HG02763 (cell line): Measurements from ENCODE around the gene POLR3B.
"Not testable (repeated sequence)": the region's sequence is repeated elsewhere in the genome, so short reads cannot be mapped to it uniquely, and the experiment has no call there.

Experiments used
- ATAC-seq: cut with Tn5 transposase; IDR thresholded peaks from one replicate; pipeline ENCODE4 v1.9.1; 2021; ENCODE audit warnings: mild to moderate bottlenecking, moderate library complexity; ENCODE audit not compliant: unreplicated experiment

POLR3B gene

DNA sequence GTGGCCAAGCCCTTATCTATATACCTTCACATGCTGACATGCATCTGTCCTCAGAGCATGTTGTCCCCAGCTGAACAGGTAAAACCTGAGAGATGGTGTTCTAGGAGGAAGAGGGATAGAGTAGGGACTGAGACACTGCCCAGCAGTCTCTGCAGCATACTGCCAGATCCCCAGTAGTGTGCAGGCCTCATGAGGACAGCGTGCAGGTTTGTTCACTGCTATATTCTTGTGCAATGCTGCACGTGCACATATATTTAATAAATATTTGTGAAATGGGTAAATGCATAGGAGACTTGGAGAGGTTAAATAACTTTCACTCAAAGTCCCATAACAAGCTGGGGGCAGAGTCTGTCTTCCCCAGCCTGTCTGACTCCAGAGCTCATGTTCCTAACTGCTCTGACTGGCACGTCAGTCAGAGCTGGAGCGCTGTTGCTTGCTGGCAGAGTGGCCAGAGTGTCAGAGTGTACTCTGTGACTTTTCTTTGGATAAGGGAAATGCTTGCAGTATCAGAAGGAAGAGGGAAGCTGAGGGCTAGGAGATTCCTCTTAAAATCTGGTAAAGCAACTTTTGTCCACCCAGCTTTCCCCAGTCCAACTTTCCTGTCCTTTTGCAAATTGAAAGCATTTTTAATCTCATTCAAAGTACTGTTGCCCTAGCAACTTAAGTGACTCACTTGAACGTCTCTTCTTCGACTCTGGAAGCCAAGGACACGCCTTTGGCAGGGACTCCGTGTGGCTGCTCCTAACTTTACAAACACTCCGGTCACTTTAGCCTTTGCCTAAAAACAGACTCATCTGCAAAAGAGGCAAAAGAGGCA, 14.9 kb upstream of the POLR3B start:
- ATAC-seq: no peak

DNA sequence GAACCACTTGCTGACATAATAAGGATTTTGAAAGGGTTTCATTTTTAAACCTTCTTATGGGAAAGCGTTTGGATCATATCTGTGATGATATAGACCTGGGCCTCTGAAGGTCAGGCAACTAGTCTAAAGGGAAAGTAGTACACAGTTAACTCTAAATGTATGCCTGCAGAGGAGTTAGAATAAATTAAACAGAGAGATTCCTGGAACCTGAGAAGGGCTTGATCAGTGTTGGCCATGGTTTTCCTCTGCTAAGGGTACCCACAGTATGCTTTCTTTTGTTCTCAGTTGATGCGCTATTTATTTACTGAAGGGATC, 14.4 kb upstream of the POLR3B start:
- ATAC-seq: no peak

DNA sequence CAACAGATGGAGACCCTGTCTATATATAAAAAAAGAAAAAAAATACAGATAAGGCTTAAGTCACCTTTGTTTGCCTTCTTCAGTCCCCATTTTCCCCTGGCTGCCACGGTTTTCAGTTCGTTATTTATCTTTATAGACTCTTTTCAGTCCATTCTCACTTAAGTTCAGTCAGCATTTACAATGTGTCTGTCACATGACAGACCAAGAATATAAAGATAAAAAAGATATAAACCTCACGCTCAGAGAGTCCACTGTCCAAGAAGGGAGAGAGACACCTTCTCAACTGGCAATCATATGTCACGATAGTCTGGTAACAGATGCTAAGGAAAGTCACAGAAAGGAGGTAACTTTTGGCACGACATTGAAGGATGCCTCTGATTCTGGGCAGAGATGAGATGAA, 13.4 kb upstream of the POLR3B start:
- ATAC-seq: no peak

DNA sequence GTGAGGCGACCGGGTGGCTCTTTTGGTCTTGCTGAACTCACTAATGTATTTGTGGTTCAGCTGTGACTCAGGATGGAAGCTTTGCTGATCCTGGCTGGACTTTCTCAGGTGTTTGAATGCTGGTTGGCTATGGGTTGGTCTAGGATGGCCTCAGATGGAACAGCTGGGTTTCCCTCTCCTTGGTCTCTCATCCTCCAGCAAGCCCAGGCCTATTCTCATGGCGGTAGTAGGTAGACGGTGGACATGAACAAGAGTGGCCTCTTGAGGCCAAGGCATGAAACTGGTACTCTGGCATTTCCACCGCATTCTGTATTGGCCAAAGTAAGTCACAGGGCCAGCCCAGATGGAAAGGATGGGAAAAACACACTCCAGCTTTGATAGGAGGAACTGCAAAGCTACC, 11.8 kb upstream of the POLR3B start:
- ATAC-seq: no peak

DNA sequence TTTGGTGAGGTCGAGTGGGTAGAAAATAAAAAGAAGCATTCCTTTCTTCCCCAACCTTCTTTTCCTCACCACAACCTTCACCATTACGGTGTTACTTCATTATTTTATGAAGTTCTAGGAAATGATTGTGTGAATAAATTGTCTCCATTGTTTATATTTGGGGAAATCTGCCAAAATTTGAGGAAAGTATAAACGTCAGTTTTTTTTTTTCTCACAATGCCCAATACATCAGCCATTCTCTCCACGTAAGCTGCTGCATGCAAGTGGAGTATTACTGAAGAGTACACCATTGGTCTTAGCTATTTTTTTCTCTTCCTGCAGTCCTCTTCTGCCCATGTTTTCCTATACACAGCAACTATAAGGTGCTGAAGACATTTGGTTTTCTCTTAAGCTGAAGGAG, 9.1 kb upstream of the POLR3B start:
- ATAC-seq: no peak

DNA sequence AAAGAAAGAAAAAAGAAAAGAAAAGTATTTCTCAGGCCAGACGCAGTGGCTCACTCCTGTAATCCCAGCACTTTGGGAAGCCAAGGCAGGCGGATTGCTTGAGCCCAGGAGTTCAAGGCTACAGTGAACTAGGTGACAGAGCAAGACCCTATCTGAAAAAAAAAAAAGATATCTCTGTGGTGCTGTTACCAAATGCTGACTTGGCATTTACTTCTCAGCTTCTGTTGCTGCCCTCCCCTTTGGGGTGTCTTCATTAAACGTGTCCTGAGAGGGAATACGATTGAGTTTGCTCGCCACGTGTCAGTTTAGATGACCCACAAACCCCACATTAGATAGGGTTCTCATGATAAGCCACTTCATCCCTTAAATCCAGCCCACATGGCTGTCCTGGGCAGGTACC, 4.4 kb upstream of the POLR3B start:
- ATAC-seq: no peak

DNA sequence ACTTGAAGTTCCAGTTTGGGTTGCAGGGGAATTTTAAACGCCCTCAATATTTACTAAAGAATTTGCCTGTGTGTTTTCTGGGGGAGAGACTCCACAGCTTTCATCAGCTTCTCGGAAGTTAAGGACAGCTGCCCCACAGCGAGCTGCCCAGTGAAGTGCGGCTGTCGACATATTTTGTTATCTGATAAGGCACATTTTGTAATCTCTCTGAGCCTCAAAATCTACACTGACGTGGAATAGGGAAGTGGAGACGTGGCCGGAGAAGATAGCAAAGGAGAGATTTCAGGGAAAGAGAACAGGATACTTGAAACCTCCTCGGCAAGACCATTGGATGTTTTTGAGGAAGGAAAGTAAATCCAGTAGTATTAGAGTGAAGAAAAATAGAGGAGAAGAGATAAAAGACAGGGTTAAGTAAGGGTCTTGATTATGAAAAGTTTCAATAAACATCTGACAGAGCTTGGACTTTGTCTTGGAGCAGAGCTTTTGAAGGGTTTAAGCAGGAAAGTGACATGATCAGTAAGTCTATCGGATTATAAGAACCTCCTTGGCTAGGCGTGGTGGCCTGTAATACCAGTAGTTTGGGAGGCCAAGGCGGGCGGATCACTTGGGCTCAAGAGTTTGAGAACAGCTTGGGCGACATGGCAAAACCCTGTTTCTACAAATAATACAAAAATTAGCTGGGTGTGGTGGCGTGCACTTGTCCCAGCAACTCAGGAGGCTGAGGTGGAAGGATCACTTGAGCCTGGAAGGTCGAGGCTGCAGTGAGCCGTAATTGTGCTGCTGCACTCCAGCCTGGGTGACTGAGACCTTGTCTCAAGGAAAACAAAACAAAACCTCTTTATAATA, 1.1 kb downstream of the POLR3B start:
- ATAC-seq: peak; percentile 5

DNA sequence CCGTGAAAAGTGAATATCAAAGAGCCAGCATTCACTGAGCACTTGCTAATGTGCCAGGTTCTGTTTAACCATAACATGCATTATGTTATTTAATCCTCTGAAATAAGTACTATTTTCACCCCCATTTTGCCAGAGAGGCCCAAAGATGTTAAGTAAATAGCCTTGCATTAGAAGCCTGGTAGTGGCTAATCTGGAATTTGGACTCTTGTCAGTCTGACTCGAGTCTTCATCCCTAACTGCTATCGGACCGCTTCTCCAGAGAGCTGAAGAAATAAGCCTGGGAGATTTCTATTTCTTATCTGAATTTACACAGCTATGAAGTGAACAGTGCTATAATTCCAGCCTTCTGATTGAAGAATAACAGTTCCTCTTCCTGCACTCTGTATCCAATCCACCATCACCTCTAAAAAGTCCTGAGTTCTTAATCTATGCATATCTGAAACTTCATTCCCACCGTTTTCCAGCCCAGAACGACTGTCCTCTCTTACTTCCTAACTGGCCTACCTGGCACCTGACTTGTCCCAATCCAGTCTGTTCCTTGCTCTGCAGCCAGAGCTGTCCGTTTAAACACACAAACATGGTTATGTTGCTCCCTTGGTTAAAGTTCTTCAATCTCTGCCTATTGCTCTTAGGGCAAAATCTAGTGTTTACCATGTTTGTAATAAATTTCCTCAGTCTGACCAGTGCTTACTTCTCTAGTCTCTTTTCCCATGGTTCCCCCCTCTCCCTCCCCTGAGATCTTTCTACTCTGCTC, 2.3 kb downstream of the POLR3B start:
- no peak for ATAC-seq

DNA sequence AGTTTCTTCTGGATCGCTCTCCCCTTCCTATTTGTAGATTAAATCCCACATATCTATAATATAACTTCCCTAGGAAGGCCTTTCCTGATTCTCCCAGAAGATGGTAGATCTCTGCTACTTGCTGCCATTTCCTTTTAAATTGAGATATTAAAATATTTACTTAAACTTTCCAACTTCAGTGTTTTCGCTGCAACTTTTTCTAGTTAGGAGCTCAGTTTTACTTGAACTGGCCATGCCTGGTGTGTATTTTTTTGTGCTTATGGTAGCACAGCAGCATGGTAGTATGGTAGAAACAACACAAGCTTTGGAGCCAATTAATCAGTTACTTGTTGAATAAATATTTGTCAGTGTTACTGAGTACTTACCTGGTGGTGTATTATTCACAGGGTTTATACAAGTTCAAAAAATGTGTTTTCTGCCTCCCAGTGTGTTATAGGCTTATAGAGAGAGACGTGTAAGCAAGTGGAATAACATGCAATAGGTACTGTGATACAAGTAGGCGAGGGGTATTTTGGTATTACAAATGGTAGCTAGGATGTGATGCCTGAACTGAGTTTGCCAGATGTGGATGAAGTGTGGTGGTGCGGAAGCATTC, 2.9 kb downstream of the POLR3B start:
- no peak for ATAC-seq

DNA sequence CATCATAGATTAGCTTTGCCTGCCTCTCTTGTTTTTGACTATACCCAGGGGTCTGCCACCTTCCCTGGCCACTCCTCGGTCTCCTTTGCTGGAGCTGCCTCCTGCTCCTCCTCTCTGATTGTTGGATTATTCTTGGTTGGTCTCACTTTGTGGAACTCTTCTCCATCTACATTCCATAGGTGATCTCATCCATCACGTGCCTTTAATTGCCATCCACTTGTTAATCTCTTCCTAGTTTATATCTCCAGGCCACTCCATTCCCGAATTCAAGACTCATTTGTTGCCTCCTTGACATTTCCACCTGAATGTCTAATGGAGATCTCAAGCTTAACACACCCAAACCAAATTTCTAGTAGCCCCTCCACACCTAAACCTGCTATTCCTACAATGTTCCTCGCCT, 5.4 kb downstream of the POLR3B start:
- no peak for ATAC-seq

DNA sequence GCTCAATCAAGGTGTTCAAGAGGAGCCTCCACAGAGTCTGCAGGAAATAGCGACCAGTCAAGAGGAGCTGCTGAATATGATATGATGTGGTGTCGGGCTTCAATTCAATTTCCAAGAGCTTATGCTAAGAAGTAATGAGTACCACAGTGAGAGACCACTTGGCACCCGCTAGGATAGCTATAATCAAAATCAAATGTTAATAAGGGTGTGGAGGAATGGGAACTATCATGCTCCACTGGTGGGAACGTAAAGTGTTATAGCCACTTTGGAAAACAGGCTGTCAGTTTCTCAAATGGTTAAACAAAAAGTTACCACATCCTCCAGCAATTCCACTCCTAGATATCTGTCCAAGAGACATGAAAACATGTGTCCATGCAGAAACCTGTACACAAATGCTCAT, 6.7 kb downstream of the POLR3B start:
- no peak for ATAC-seq

DNA sequence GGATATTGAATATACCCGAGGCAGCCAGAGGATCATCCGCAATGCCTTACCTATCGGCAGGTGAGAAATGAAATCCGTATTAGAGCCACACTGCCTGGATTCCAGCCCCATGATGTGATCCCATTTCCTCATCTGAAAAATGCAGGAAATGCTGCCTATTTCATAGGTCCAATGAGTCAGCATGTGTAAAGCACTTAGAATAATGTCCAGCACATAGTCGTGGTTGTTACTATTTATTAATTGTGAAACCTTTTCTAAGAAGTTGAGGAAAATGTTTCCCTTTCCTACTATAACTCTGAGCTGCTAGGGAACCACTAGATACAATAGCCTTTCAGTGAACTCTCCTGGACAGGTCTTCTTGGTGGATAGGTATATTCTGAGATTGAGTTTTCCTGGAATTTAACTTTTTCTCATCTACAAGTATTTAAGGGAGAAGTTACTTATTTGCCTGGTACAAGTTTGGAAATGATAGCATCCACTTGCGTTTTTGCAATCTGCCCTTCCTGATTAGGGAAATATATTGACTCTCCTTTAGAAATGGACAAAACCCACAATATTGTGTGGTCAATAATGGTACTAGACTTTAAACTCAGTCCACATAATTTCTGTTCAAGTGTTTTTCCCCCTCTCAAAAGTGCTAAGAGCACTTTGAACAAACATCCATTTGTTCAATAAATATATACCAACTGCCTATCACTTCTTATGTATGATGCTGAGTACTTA, 12.2 kb downstream of the POLR3B start:
- no peak for ATAC-seq

DNA sequence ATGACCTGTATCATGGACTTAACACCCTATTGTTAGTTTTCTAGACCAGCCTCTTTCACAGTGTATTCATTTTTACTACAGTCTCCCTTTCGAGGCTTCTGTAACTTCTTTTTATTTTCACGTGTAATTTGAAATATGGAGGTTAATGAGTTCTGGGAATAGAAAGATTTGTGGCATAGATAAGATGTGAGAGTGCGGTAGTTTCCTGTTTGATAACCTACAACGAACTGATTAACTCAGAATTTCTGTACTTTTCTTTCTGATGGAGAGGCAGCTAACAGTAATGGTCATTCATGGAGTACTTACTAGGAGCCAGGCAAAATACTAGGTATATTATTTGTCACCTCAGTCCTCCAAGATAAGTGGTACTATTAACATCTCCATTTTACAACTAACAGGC, 21.2 kb downstream of the POLR3B start:
- no peak for ATAC-seq

DNA sequence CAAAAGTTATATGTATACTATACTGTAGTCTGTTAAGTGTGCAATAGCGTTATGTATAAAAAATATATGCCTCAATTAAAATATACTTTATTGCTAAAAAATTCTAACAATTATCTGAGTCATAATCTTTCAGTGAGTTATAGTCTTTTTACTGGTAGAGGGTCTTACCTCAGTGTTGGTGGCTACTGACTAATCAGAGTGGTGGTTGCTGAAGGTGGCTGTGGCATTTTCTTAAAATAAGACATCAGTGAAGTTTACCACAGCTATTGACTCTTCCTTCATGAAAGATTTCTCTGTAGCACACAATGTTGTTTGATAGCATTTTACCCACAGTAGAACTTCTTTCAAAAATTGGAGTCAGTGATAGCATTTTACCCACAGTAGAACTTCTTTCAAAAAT, 23.4 kb downstream of the POLR3B start:
- no peak for ATAC-seq

DNA sequence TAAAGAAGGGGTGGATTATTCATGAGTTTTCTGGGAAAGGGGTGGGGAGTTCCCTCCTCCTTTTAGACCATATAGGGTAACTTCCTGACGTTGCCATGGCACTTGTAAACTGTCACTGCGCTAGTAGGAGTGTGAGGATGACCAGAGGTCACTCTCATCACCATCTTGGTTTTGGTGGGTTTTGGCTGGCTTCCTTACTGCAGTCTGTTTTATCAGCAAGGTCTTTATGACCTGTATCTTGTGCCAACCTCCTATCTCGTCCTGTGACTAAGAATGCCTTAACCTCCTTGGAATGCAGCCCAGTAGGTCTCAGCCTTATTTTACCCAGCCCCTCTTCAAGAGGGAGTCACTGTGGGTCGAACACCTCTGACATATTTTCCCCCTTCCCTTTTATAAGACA, 24.3 kb downstream of the POLR3B start:
- ATAC-seq: not testable (repeated sequence)

DNA sequence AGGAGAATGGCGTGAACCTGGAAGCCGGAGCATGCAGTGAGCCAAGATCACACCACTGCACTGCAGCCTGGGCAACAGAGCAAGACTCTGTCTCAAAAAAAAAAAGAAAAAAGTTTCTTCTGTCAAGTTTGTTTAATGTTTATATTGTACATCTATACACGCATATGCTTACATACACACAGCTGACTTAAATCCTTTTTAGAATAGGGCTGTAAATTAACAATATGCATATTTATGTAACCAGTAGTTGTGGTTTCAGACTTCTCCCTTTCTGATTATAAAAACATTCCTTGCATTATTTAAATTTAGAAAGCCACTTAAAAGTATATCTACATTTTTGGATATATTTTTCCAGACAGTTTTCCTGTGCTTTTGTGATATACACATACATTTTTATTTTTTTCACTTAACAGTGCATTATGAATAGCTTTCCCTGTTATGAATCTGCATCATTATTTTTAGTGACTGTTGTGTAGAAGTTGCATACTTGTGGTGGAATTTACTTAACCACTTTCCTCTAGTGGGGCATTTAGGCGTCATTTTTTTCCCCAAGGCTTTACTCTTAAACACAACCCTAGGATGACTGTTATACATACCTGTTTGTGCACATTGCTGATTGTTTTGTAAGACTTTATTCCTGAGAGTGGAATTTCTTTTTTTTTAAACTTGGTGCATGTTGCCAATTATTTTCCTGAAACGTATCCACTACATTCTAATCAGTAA, 29.4 kb downstream of the POLR3B start:
- no peak for ATAC-seq

DNA sequence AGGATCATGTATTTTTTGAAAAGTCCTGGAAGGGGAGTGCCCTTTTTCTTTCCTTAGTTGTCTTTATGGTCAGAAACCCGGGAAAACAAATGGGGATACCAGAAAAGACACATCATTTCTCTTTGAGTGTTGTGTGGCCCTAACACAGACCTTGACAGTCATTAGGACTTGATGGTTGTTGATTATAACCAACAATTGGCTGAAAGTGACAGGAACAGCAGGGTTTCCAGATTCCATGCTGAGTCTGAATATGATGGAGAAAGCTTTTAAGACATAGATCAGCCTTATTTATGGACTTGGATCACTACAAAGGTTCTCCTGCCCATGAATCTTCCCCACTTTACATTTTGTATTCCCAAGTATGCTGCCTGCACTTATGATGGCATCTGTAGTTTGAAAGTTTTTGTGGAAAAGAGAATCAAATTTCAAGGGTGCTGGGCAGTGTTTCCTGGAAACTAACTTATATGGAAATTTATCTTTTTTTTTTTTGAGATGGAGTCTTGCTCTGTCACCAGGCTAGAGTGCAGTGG, 30.4 kb downstream of the POLR3B start:
- no peak for ATAC-seq

DNA sequence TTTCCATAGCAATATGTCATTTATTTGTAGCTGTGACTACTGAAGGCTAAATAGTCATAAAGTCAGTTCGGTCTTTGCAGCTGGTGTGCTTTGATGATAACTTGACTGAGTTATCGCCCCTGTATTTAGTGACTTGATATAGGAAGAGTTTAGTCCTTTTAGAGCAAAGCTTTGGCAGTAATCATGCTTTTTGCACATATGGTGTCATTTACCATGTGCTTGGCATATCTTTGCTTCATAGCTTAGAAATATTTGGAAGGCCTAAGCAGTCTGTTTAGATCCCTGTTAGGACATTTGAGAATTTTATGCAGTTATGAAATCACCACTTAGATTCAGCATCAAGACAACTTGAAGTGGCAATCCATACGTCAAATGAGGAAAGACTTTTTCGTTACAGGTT, 31.6 kb downstream of the POLR3B start:
- no peak for ATAC-seq

DNA sequence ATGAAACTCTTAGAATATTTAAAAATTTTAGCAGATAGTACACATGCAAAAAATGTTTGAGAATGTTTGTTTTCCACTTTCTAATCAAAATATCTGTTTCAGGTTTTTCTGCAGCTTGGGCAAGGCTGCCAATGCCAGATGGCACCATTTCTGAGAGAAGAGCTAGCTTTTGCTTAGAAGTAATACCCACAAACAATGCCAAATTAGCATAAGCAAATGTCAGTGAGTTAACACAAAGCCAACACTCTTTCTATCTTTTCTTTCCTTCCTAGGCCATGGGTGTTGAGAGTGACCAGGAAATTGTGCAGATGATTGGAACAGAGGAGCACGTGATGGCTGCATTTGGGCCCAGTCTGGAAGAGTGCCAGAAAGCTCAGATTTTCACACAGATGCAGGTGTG, 35.2 kb downstream of the POLR3B start:
- no peak for ATAC-seq

DNA sequence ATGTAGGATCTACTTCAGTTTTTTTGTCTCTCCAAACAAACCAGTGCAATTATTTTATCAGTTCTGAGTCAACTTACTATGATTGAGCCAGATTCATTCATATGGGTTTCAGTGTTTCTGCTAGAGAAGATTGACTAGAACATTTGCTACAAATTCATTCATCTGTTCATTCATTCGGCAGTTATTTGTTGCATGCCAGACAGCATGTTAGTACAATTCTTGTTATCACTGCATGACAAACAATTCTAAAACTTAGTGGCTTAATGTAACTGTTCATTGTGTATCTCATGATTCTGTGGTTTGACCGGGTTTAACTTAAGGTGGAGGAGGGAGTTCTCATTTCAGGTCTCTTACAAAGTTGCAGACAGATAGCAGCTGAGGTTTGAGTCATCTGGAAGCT, 52.3 kb downstream of the POLR3B start:
- ATAC-seq: no peak
